Left lung (tissue), 10 donors: ENCODE data around the gene KIRREL3. TPM values are rescaled to one million over a fixed set of nuclear protein-coding genes. Genes with fewer than 3 reads are reported as not detected.

Source experiments
- ATAC-seq: fragments of 200-7000 bp; cut with Tn5 transposase; one replicate; pipeline ENCODE4 v1.9.1; 2020; ENCODE audit warnings: moderate library complexity
- DNase-seq, 4 donors: peaks; one replicate each; pipeline ENCODE4 v3.0.0-alpha.2; 2013 to 2020
- H3K27ac ChIP-seq, 2 donors: fragments of 200-600 bp; sonication (generic) in 1 of 2; one replicate each; pipeline versions ENCODE4 v1.5.0 to v1.8.0; 2020 to 2021
- H3K27me3 ChIP-seq, 2 donors: fragments of 200-600 bp; sonication (generic) in 1 of 2; one replicate each; pipeline versions ENCODE4 v1.5.0 to v1.8.0; 2020 to 2021
- H3K36me3 ChIP-seq, 2 donors: fragments of 200-600 bp; sonication (generic) in 1 of 2; one replicate each; pipeline versions ENCODE4 v1.5.0 to v1.8.0; 2020 to 2021
- H3K4me1 ChIP-seq, 2 donors: fragments of 200-600 bp; one replicate each; pipeline ENCODE4 v1.8.0; 2021
- H3K4me3 ChIP-seq, 2 donors: fragments of 200-600 bp; sonication (generic) in 1 of 2; one replicate each; pipeline versions ENCODE4 v1.5.0 to v1.8.0; 2020 to 2021; ENCODE audit warnings: mild to moderate bottlenecking in 1 of 2
- H3K9me3 ChIP-seq, 2 donors: fragments of 200-600 bp; sonication (generic) in 1 of 2; one replicate each; pipeline versions ENCODE4 v1.5.0 to v1.8.0; 2020 to 2021
- intact Hi-C, 2 donors: fragments of 100-400 bp; cut with DNase I; formaldehyde crosslinking; loops; one replicate each; pipeline versions ENCODE4 v1.11.2 to v1.14.2; 2022
- polyA plus RNA-seq, 6 donors: library from polyadenylated mRNA; unstranded; fragments of 120-200 nt; gene quantifications; one replicate each; pipeline ENCODE4 v1.2.1, GENCODE V29; 2013; ENCODE audit not compliant: insufficient read length in 6 of 6
- total RNA-seq, 2 donors: library from RNA; stranded (reverse); fragmentation: NEBNext Ultra II Directional; extraction: Animal tissue kit (Norgen Biotek cat#: 25700); gene quantifications; one replicate each; pipeline ENCODE4 v1.2.1, GENCODE V29; 2021
- TF ChIP-seq, protein P1 (sequence below), 2 donors: fragments of 200-600 bp; sonication (generic) in 1 of 2; IDR thresholded peaks; one replicate each; pipeline versions ENCODE4 v1.5.0 to v1.8.0; 2021; ENCODE audit warnings: antibody characterized with exemption in 2 of 2
- donor health status: DM: no; HTN: yes; CAD: no.
- donor health status: DM: no; HTN: no; CAD: no.

Gene KIRREL3
- total and polyA plus RNA-seq, 8 donors, result 1.6 to 2.5 (median 2.0) TPM; not detected in 2

GRCh38 chr11:126498281-126498680 is 502.3 kb downstream of the KIRREL3 start:
- intact Hi-C loops, result no loop called here
- H3K27me3 ChIP-seq, result peaks cover 3 to 45% of the 10 kb centered on the region in 2 donors

GRCh38 chr11:126497581-126498122 is 502.9 kb downstream of the KIRREL3 start:
- ATAC-seq, result no peak
- H3K9me3 ChIP-seq, result no peaks in the 10 kb centered on the region
- intact Hi-C loops, result no loop called here
- H3K27ac ChIP-seq, result no peak overlapping the region
- H3K4me1 ChIP-seq, result no peaks in the 10 kb centered on the region
- no peak overlapping the region for H3K4me3 ChIP-seq
- TF ChIP-seq, protein P1, sequence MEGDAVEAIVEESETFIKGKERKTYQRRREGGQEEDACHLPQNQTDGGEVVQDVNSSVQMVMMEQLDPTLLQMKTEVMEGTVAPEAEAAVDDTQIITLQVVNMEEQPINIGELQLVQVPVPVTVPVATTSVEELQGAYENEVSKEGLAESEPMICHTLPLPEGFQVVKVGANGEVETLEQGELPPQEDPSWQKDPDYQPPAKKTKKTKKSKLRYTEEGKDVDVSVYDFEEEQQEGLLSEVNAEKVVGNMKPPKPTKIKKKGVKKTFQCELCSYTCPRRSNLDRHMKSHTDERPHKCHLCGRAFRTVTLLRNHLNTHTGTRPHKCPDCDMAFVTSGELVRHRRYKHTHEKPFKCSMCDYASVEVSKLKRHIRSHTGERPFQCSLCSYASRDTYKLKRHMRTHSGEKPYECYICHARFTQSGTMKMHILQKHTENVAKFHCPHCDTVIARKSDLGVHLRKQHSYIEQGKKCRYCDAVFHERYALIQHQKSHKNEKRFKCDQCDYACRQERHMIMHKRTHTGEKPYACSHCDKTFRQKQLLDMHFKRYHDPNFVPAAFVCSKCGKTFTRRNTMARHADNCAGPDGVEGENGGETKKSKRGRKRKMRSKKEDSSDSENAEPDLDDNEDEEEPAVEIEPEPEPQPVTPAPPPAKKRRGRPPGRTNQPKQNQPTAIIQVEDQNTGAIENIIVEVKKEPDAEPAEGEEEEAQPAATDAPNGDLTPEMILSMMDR (IDR thresholded peaks at IDR 0.05), result no peak
- H3K27me3 ChIP-seq, result peaks cover 3 to 39% of the 10 kb centered on the region in 2 donors
- no peaks in the 10 kb centered on the region for H3K36me3 ChIP-seq
- DNase-seq, result no peak

More at GRCh38 chr11:126498281-126498680, 502.3 kb downstream of the KIRREL3 start:
- Histone ChIP-seq H3K4me3 (no peak overlapping the region), H3K27ac (no peak overlapping the region), H3K9me3 (no peaks in the 10 kb centered on the region), H3K4me1 (no peaks in the 10 kb centered on the region), H3K36me3 (no peaks in the 10 kb centered on the region)
- TF ChIP-seq, protein P1 (IDR thresholded peaks at IDR 0.05), result no peak
- ATAC-seq (no peak), DNase-seq (no peak)

DNA sequence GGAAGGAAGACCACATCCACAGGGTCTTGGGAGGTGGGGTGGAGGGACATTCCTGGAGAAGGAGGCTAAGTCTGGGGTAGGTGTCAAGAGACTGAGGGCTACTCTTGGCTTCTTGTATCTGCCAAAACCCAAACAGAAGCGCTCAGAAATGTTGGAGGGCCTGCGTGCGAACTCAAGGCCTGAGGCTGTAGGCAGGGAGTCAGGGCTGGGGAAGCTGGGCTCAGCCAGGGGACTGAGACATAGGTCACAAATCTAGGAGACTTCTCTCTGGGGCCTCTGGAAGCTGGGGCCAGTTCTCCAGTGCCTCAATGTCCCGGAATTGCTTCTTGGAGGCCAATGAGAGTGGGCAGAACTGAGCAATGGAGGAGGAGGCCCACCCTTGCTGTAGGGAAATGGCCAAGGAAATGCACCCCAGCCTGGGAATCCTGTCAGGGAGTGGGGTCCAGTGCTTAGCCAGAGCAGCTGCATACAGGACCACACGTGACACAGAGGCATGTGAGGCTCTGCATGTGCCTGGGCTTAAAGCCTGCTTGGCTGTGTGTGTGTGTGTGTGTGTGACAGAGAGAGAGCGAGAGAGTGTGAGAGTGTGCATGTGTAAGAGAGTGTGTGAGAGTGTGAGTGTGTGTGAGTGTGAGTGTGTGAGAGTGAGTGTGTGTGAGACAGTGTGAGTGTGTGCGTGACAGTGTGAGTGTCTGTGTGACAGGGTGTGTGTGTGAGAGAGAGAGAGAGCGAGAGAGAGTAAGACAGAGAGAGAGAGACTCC is 503.8 kb downstream of the KIRREL3 start:
- intact Hi-C loops, result no loop called here
- Histone ChIP-seq H3K36me3 (no peaks in the 10 kb centered on the region), H3K9me3 (no peaks in the 10 kb centered on the region), H3K4me1 (no peaks in the 10 kb centered on the region), H3K27ac (no peak overlapping the region), H3K27me3 (peaks cover 3 to 30% of the 10 kb centered on the region in 2 donors), H3K4me3 (no peak overlapping the region)
- TF ChIP-seq, protein P1 (IDR thresholded peaks at IDR 0.05), result no peak
- no peak for ATAC-seq
- peak in 2 of 4 donors; percentile 19 to 33 for DNase-seq

DNA sequence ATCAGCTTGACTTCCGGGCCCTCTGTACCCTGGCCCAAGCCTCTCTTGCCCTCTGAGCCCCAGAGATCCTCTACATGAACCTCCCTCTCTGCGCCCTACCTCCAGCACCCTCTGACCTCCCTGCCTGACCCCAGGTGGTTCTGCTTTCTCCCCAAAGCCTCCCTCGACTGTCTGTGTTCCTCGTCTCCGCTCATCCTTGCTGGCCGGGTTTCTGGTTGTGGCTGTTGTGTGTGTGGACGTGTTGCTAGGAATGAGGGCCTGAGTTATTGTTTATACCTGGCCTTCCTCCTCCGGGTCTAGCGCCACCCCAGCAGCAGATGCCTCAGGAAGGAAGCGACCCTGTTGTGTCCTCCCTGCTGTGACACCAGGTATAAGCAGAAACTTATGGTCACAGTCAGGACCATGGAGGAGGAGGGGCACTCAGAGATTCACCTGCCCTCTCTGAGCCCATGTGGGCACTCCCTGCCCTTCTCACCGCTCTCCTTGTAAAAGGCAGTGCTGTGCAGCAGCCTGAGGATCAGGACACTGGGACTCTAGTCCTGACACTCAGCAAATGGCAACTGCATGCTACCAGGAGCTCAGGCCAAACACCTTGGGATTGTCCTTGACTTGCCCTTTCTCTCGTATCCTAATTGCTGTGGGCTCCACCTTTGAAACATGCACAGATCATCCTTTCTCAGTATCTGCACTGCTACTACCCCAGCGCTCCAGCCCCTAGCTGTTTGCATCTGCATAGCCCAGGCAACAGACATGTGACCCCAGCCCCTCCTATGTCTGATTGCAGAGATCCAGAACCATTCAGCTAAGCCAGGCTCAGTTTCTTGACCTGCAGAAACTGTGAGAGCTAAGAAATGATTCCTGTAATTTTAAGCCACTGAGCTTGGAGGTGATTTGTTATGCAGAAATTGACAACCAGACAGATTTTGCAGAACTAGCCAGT is 505.0 kb downstream of the KIRREL3 start:
- Histone ChIP-seq H3K9me3 (no peaks in the 10 kb centered on the region), H3K4me1 (no peaks in the 10 kb centered on the region), H3K36me3 (no peaks in the 10 kb centered on the region), H3K27ac (no peak overlapping the region), H3K4me3 (no peak overlapping the region), H3K27me3 (peaks cover 0 to 18% of the 10 kb centered on the region in 2 donors)
- intact Hi-C loops, result no loop called here
- ATAC-seq (no peak), DNase-seq (no peak)
- TF ChIP-seq, protein P1 (IDR thresholded peaks at IDR 0.05), result no peak
